Adipocyte (in vitro differentiated cells): ENCODE measurements around the gene KRTAP17-1.
A peak's percentile ranks its signal among the peaks of the same experiment; 100 is the strongest.

Experiments
- DNase-seq: peaks from one replicate; pipeline ENCODE4 v3.0.0-alpha.2; 2015; ENCODE audit warnings: low read depth
- H3K27me3 ChIP-seq: replicated peaks from 2 replicates; pipeline ENCODE4 v1.7.0; 2013; ENCODE audit warnings: mild to moderate bottlenecking, low read length, moderate library complexity; ENCODE audit not compliant: control insufficient read depth, insufficient read depth
- H3K36me3 ChIP-seq: 2 replicates; pipeline ENCODE4 v1.7.0; 2013; ENCODE audit warnings: low read length, mild to moderate bottlenecking, moderate library complexity; ENCODE audit not compliant: control insufficient read depth, insufficient read depth, severe bottlenecking
- H3K4me1 ChIP-seq: 2 replicates; pipeline ENCODE4 v1.7.0; 2013; ENCODE audit warnings: mild to moderate bottlenecking, low read length, moderate library complexity; ENCODE audit not compliant: control insufficient read depth, insufficient read depth
- H3K4me3 ChIP-seq: 2 replicates; pipeline ENCODE4 v1.7.0; 2013; ENCODE audit warnings: mild to moderate bottlenecking, low read length, moderate library complexity
- H3K9ac ChIP-seq: 2 replicates; pipeline ENCODE4 v1.7.0; 2013; ENCODE audit warnings: mild to moderate bottlenecking, low read length, moderate library complexity
- H3K9me3 ChIP-seq: 2 replicates; pipeline ENCODE4 v1.7.0; 2013; ENCODE audit warnings: mild to moderate bottlenecking, low read length, moderate library complexity; ENCODE audit not compliant: control insufficient read depth

KRTAP17-1 gene

GRCh38 chr17:41322094-41322902, 6.8 kb upstream of the KRTAP17-1 start:
- no peaks in the 10 kb centered on the region for H3K4me1 ChIP-seq
- H3K9me3 ChIP-seq: peaks cover 12% of the 10 kb centered on the region
- peak overlapping the region; percentile 34 for H3K9ac ChIP-seq
- no peak overlapping the region for H3K4me3 ChIP-seq
- peak; percentile 81 for DNase-seq
- no peaks in the 10 kb centered on the region for H3K36me3 ChIP-seq
- no peaks in the 10 kb centered on the region for H3K27me3 ChIP-seq

- H3K9ac ChIP-seq: no peak overlapping the region
- peaks cover 8% of the 10 kb centered on the region for H3K27me3 ChIP-seq
- no peak overlapping the region for H3K4me3 ChIP-seq
- no peak for DNase-seq
- H3K9me3 ChIP-seq: peaks cover 12% of the 10 kb centered on the region
- no peaks in the 10 kb centered on the region for H3K36me3 ChIP-seq
- no peaks in the 10 kb centered on the region for H3K4me1 ChIP-seq
Measured at GRCh38 chr17:41318231-41318630, 2.7 kb upstream of the KRTAP17-1 start.

- Histone ChIP-seq H3K4me3 (no peak overlapping the region), H3K4me1 (no peaks in the 10 kb centered on the region), H3K9ac (no peak overlapping the region), H3K36me3 (no peaks in the 10 kb centered on the region), H3K9me3 (peaks cover 12% of the 10 kb centered on the region), H3K27me3 (peaks cover 12% of the 10 kb centered on the region)
- no peak for DNase-seq
Measured at GRCh38 chr17:41315814-41316445, 420 bp upstream of the KRTAP17-1 start.

GRCh38 chr17:41311111-41311510, 4.4 kb downstream of the KRTAP17-1 start:
- peaks cover 32% of the 10 kb centered on the region for H3K27me3 ChIP-seq
- no peak overlapping the region for H3K9ac ChIP-seq
- H3K4me3 ChIP-seq: no peak overlapping the region
- no peaks in the 10 kb centered on the region for H3K4me1 ChIP-seq
- no peaks in the 10 kb centered on the region for H3K9me3 ChIP-seq
- no peak for DNase-seq
- H3K36me3 ChIP-seq: no peaks in the 10 kb centered on the region

- Histone ChIP-seq H3K4me3 (no peak within 1 kb of the TSS), H3K9ac (no peak within 1 kb of the TSS), H3K27me3 (peaks cover 23% of the 10 kb centered on the region), H3K36me3 (no peaks in the 10 kb centered on the region), H3K9me3 (no peaks in the 10 kb centered on the region), H3K4me1 (no peaks in the 10 kb centered on the region)
- no peak for DNase-seq
Measured at GRCh38 chr17:41308918-41309359, 6.6 kb downstream of the KRTAP17-1 start, which contains the start of gene KRTAP16-1. Gene KRTAP16-1, minus strand, starts transcription at chr17:41309309. Its CDS starts 56 bp downstream, at chr17:41309253.

GRCh38 chr17:41308251-41308917, 7.1 kb downstream of the KRTAP17-1 start:
- no peak for DNase-seq
- Histone ChIP-seq H3K36me3 (no peaks in the 10 kb centered on the region), H3K9ac (no peak overlapping the region), H3K27me3 (peaks cover 23% of the 10 kb centered on the region), H3K4me1 (no peaks in the 10 kb centered on the region), H3K4me3 (no peak overlapping the region), H3K9me3 (no peaks in the 10 kb centered on the region)

- Histone ChIP-seq H3K4me3 (no peak overlapping the region), H3K9ac (no peak overlapping the region), H3K27me3 (peaks cover 23% of the 10 kb centered on the region), H3K4me1 (no peaks in the 10 kb centered on the region), H3K36me3 (no peaks in the 10 kb centered on the region), H3K9me3 (no peaks in the 10 kb centered on the region)
- no peak for DNase-seq
Measured at GRCh38 chr17:41307647-41308046, 7.9 kb downstream of the KRTAP17-1 start.

- Histone ChIP-seq H3K36me3 (no peaks in the 10 kb centered on the region), H3K9me3 (no peaks in the 10 kb centered on the region), H3K9ac (no peak overlapping the region), H3K4me3 (no peak overlapping the region), H3K4me1 (peaks cover 4% of the 10 kb centered on the region), H3K27me3 (peaks cover 13% of the 10 kb centered on the region)
- DNase-seq: no peak
Measured at GRCh38 chr17:41304091-41304490, 11.4 kb downstream of the KRTAP17-1 start.

- Histone ChIP-seq H3K4me1 (peaks cover 4% of the 10 kb centered on the region), H3K9ac (no peak overlapping the region)
Measured at GRCh38 chr17:41302981-41303380, 12.5 kb downstream of the KRTAP17-1 start.

GRCh38 chr17:41301916-41302901, 13.3 kb downstream of the KRTAP17-1 start, which contains the start of gene KRTAP29-1:
Gene KRTAP29-1, minus strand, starts transcription at chr17:41302851. Its CDS starts 0 bp downstream, at chr17:41302851.
- DNase-seq: no peak
- Histone ChIP-seq H3K4me3 (no peak within 1 kb of the TSS), H3K27me3 (peaks cover 7% of the 10 kb centered on the region), H3K9ac (no peak within 1 kb of the TSS), H3K36me3 (no peaks in the 10 kb centered on the region), H3K4me1 (peaks cover 4% of the 10 kb centered on the region), H3K9me3 (no peaks in the 10 kb centered on the region)

More at GRCh38 chr17:41302981-41303380, 12.5 kb downstream of the KRTAP17-1 start:
- Histone ChIP-seq H3K9me3 (no peaks in the 10 kb centered on the region), H3K27me3 (peaks cover 7% of the 10 kb centered on the region), H3K36me3 (no peaks in the 10 kb centered on the region), H3K4me3 (no peak overlapping the region)
- no peak for DNase-seq
